SU-DHL-6 (cell line): ENCODE measurements around the gene SLC43A1.

ENCODE experiments used
- H2AFZ ChIP-seq: fragments of 200-600 bp; sonication (generic); 2 replicates; pipeline ENCODE4 v1.6.1; 2014; ENCODE audit warnings: low read depth, mild to moderate bottlenecking, moderate library complexity, mixed read lengths, antibody characterized with exemption, low read length; ENCODE audit not compliant: severe bottlenecking
- H3F3A ChIP-seq: fragments of 200-600 bp; shearing (Covaris generic); 2 replicates; pipeline ENCODE4 v1.6.0; 2016; ENCODE audit warnings: antibody characterized with exemption, mild to moderate bottlenecking; ENCODE audit not compliant: insufficient read depth
- H3K27ac ChIP-seq: fragments of 200-600 bp; sonication (generic); 2 replicates; pipeline ENCODE4 v1.5.1; 2016; ENCODE audit warnings: low read depth, mild to moderate bottlenecking, low read length, moderate library complexity, mixed read lengths
- H3K27me3 ChIP-seq: fragments of 200-600 bp; sonication (generic), shearing (Covaris generic); 2 replicates; pipeline ENCODE4 v1.6.0; 2014; ENCODE audit warnings: mild to moderate bottlenecking, low read length
- H3K36me3 ChIP-seq: fragments of 200-600 bp; sonication (generic); 2 replicates; pipeline ENCODE4 v1.6.1; 2014; ENCODE audit warnings: mild to moderate bottlenecking, low read length, mixed read lengths
- H3K4me2 ChIP-seq: fragments of 300-600, 200-600 bp; shearing (Covaris generic), sonication (generic); 2 replicates; pipeline ENCODE4 v1.6.0; 2014; ENCODE audit warnings: low read length, low read depth, mild to moderate bottlenecking; ENCODE audit not compliant: poor library complexity, severe bottlenecking
- H3K4me3 ChIP-seq: fragments of 200-600 bp; sonication (generic); 2 replicates; pipeline ENCODE4 v1.5.1; 2014; ENCODE audit warnings: antibody characterized with exemption, low read length, mild to moderate bottlenecking, mixed read lengths; ENCODE audit not compliant: insufficient read depth, poor library complexity, severe bottlenecking
- H3K79me2 ChIP-seq: fragments of 200-600 bp; sonication (generic); 2 replicates; pipeline ENCODE4 v1.6.1; 2014; ENCODE audit warnings: mild to moderate bottlenecking, low read length, moderate library complexity; ENCODE audit not compliant: insufficient read depth
- H3K9ac ChIP-seq: fragments of 200-600 bp; sonication (generic); 2 replicates; pipeline ENCODE4 v1.7.0; 2014; ENCODE audit warnings: mild to moderate bottlenecking, low read length
- H3K9me2 ChIP-seq: fragments of 200-600 bp; sonication (generic); replicated peaks from 2 replicates; pipeline ENCODE4 v1.6.1; 2014; ENCODE audit warnings: low read length; ENCODE audit not compliant: insufficient read depth
- H3K9me3 ChIP-seq: fragments of 200-600 bp; sonication (generic); 2 replicates; pipeline ENCODE4 v1.6.1; 2014; ENCODE audit warnings: low read length, mixed read lengths; ENCODE audit not compliant: insufficient read depth
- H4K20me1 ChIP-seq: fragments of 200-600 bp; sonication (generic); 2 replicates; pipeline ENCODE4 v1.6.1; 2014; ENCODE audit warnings: low read depth, mild to moderate bottlenecking, antibody characterized with exemption, low read length, moderate library complexity, mixed read lengths
- EZH2phosphoT487 ChIP-seq: fragments of 200-600 bp; sonication (generic), shearing (Covaris generic); conservative IDR thresholded peaks from 2 replicates; pipeline ENCODE4 v1.6.1; 2018; ENCODE audit warnings: mild to moderate bottlenecking, antibody characterized with exemption, low read length, moderate library complexity, mixed read lengths
- TF ChIP-seq, protein P1 (sequence below): fragments of 200-600 bp; sonication (generic); IDR thresholded peaks from one replicate; pipeline ENCODE4 v1.5.1; 2017; ENCODE audit warnings: antibody characterized with exemption, mild to moderate bottlenecking, low read length, moderate library complexity; ENCODE audit not compliant: insufficient read depth, poor library complexity, severe bottlenecking

SLC43A1 gene

DNA sequence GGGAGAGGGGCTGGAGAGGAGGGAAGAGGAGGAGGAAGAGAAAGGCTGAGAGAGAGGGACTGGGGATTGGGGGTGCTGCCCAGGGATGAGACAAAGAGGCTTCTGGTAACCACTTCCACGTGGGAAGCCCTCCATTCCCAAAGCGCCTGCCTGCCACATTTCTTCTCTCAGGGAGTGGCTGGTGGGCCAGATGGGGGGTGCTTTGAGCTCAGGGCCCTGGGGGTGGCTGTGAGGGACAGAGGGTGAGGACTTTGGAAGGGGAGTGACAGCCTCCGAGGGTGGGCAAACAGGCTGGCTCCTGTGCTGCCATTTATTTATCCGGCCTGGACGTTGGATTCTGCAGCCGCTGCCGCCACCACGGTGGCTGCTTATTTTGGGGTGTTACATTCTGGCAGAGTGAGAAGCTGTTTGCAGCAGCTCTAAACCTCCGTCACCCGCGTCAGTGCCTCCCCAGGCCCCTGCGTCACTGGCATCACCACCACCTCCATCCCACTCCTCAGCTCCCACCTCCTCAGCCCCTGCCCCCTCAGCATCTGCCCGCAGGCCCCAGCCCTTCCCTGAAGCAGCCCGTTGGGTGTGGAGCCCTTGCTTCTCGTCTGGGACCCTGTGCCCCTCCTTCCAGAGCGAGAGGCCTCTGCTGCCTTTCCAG is 53.5 kb downstream of the SLC43A1 start:
- no peak overlapping the region for H3K4me3 ChIP-seq
- no peak overlapping the region for H3K27ac ChIP-seq
- H3K9ac ChIP-seq: no peak overlapping the region
- TF ChIP-seq, protein P1, sequence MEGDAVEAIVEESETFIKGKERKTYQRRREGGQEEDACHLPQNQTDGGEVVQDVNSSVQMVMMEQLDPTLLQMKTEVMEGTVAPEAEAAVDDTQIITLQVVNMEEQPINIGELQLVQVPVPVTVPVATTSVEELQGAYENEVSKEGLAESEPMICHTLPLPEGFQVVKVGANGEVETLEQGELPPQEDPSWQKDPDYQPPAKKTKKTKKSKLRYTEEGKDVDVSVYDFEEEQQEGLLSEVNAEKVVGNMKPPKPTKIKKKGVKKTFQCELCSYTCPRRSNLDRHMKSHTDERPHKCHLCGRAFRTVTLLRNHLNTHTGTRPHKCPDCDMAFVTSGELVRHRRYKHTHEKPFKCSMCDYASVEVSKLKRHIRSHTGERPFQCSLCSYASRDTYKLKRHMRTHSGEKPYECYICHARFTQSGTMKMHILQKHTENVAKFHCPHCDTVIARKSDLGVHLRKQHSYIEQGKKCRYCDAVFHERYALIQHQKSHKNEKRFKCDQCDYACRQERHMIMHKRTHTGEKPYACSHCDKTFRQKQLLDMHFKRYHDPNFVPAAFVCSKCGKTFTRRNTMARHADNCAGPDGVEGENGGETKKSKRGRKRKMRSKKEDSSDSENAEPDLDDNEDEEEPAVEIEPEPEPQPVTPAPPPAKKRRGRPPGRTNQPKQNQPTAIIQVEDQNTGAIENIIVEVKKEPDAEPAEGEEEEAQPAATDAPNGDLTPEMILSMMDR: no peak
- no peak for TF ChIP-seq EZH2phosphoT487
- H4K20me1 ChIP-seq: no peaks in the 10 kb centered on the region; the same call in 1 of the 2 replicates
- no peaks in the 10 kb centered on the region for H3K9me2 ChIP-seq
- no peak overlapping the region for H3K4me2 ChIP-seq
- no peaks in the 10 kb centered on the region for H3K79me2 ChIP-seq
- H3K9me3 ChIP-seq: no peaks in the 10 kb centered on the region
- no peaks in the 10 kb centered on the region for H3F3A ChIP-seq
- H2AFZ ChIP-seq: no peak overlapping the region
- no peaks in the 10 kb centered on the region for H3K27me3 ChIP-seq
- no peaks in the 10 kb centered on the region for H3K36me3 ChIP-seq

DNA sequence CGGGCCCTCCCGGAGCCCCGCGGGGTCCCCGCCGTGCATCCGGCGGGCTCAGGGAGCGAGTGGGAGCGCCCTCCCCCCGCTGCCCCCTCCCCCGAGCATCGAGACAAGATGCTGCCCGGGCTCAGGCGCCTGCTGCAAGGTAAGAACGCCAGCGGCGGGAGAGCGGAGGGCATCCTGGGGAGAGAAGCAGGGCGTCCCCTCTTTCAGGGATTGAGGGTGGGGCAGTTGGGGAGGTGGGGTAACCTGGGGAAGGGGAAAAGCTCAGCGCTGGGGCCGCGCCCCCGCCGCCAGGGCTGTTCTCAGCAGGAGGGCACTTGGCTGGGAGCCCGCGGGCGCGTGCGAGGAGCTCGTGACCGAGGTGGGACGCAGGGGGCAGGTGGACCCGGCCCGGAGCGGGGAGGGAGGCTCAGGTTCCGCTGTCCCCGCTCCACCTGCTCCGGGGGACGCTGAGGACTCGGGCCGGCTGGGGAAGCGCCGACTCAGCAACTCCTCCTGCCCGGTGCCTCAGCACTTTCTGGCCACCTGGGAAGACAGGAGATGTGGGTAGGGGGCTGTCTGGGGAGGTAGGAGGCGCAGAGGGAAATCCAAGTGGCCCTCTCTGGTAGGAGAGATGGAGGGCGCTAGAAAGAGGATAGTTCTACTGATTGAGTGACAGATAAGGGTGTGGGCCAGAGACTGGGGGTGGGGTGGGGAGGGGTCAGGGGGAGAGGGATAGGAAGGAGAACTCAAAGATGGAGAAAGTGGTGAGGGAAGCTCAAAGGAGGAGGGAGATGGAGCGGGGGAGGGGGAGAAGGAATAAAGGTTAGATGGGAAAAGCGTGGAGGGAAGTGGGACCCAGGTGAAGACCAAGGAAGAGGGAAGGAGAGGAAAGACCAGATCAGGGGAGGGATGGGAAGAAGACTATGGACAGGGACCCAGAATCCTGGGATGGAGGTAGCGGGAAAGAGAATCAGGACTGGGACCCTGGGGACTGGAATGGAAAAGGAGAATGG is 54.4 kb downstream of the SLC43A1 start:
- Histone ChIP-seq H3K9me2 (no peaks in the 10 kb centered on the region), H3K9me3 (no peaks in the 10 kb centered on the region), H3K27me3 (no peaks in the 10 kb centered on the region), H3K79me2 (no peaks in the 10 kb centered on the region), H3K4me2 (peak overlapping the region; percentile 76), H3K36me3 (no peaks in the 10 kb centered on the region), H3K27ac (no peak overlapping the region), H4K20me1 (no peaks in the 10 kb centered on the region; the same call in 1 of the 2 replicates), H3K4me3 (peak overlapping the region; percentile 52), H3K9ac (peak overlapping the region; percentile 34; the same call in 1 of the 2 replicates), H3F3A (no peaks in the 10 kb centered on the region), H2AFZ (peak overlapping the region; percentile 69)
- TF ChIP-seq, protein P1: no peak
- TF ChIP-seq EZH2phosphoT487: no peak

DNA sequence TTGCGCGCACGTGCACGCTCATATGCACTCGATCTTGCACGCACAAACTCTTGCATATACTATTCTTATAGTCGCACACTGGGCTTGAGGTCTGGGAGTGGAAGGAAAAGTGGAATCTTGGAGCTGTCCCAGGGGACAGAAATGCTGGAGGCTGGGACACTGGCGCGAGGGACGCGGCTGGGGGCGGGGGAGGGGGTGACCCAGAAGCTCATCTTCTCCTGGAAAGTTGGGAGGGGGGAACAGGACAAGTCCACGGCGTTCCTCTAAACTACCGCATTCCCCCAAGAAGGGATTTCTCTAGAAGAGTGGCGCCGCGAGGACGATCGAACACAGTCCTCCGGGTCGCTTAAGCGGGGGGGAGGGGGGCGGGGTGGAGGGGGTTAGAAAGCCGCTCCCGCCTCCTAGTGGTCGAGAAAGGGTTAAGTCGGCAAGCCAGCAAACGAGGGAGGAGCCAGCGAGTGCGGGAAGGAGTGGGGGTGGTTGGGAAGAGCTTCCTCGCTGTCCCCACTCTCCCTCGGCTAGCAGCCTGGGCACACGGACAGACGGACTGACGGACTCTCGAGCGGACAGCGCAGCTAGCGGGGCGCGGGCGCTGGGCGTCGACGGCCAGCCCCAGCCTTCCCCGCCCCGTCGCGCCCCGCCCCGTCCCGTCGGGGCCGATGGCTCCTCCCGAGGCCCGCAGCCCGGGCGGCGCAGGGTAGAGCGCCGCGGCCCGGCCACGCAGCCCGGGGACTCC is 55.3 kb downstream of the SLC43A1 start, which contains the start of gene RTN4RL2:
Gene RTN4RL2, plus strand, starts transcription at position 507 of the 736 bp plus-strand sequence. CDS start 338 bp downstream, outside the sequence.
- no peak within 1 kb of the TSS for H3K27ac ChIP-seq

More for the DNA sequence above, 55.3 kb downstream of the SLC43A1 start, which contains the start of gene RTN4RL2:
- Histone ChIP-seq H3K27me3 (no peaks in the 10 kb centered on the region), H3K36me3 (no peaks in the 10 kb centered on the region), H2AFZ (peak within 1 kb of the TSS; percentile 69), H3K9me2 (no peaks in the 10 kb centered on the region), H3K79me2 (no peaks in the 10 kb centered on the region), H3F3A (no peaks in the 10 kb centered on the region), H4K20me1 (no peaks in the 10 kb centered on the region; the same call in 1 of the 2 replicates), H3K9ac (peak within 1 kb of the TSS; percentile 34; the same call in 1 of the 2 replicates), H3K4me2 (peak within 1 kb of the TSS; percentile 76), H3K4me3 (peak within 1 kb of the TSS; percentile 52), H3K9me3 (no peaks in the 10 kb centered on the region)
- no peak for TF ChIP-seq EZH2phosphoT487
- TF ChIP-seq, protein P1: no peak
